HepG2 (cell line): ENCODE data around the gene TNFRSF6B. TPM values are rescaled to one million over a fixed set of nuclear protein-coding genes. Genes with fewer than 3 reads are reported as not detected.
A peak's percentile ranks its signal among the peaks of the same experiment; 100 is the strongest.

ENCODE experiments used
- E2F1 ChIP-seq: sonication (generic); formaldehyde crosslinking; IDR thresholded peaks from 2 replicates; pipeline ENCODE4 v1.5.0; 2020; ENCODE audit warnings: missing genetic modification reagents
- EEA1 ChIP-seq: sonication (generic); formaldehyde crosslinking; IDR thresholded peaks from 2 replicates; pipeline ENCODE4 v1.5.1; 2020; ENCODE audit warnings: mild to moderate bottlenecking, missing genetic modification reagents, borderline replicate concordance
- EED ChIP-seq: sonication (generic); formaldehyde crosslinking; IDR thresholded peaks from 2 replicates; pipeline ENCODE4 v1.5.0; 2020; ENCODE audit warnings: mild to moderate bottlenecking, missing genetic modification reagents
- ELF1 ChIP-seq: sonication (generic); formaldehyde crosslinking; IDR thresholded peaks from 2 replicates; pipeline ENCODE4 v1.4.0; 2020; ENCODE audit warnings: missing genetic modification reagents
- GLI4 ChIP-seq: sonication (generic); formaldehyde crosslinking; IDR thresholded peaks from 2 replicates; pipeline ENCODE4 v1.5.1; 2020; ENCODE audit warnings: missing genetic modification reagents, mild to moderate bottlenecking, moderate library complexity, borderline replicate concordance
- GZF1 ChIP-seq: sonication (generic); formaldehyde crosslinking; IDR thresholded peaks from 2 replicates; pipeline ENCODE4 v1.5.1; 2020; ENCODE audit warnings: mild to moderate bottlenecking, missing genetic modification reagents
- HNF4A ChIP-seq: sonication (generic); formaldehyde crosslinking; IDR thresholded peaks from 2 replicates; pipeline ENCODE4 v1.4.0; 2020; ENCODE audit warnings: missing genetic modification reagents
- LCORL ChIP-seq, 2 experiments: fragments of 450-650 bp in 1 of 2; sonication (generic) in 1 of 2; formaldehyde crosslinking in 1 of 2; IDR thresholded peaks; 2 replicates each; pipeline versions ENCODE4 v1.5.0 to v1.6.1; 2017 to 2020; ENCODE audit warnings: antibody characterized with exemption in 1 of 2, missing genetic modification reagents in 1 of 2
- MED1 ChIP-seq: sonication (generic); formaldehyde crosslinking; IDR thresholded peaks from 2 replicates; pipeline ENCODE4 v1.4.0; 2020; ENCODE audit warnings: missing genetic modification reagents
- MXD1 ChIP-seq: sonication (generic); formaldehyde crosslinking; IDR thresholded peaks from 2 replicates; pipeline ENCODE4 v1.4.0; 2020; ENCODE audit warnings: mild to moderate bottlenecking, missing genetic modification reagents
- NR2F6 ChIP-seq, 2 experiments: IDR thresholded peaks; 2 replicates each; pipeline ENCODE4 v1.6.1; 2016; ENCODE audit warnings: antibody characterized with exemption in 1 of 2, mild to moderate bottlenecking in 1 of 2
- SALL2 ChIP-seq: sonication (generic); formaldehyde crosslinking; IDR thresholded peaks from 2 replicates; pipeline ENCODE4 v1.8.1; 2023; ENCODE audit warnings: mild to moderate bottlenecking, missing genetic modification reagents, inconsistent platforms
- WIZ ChIP-seq: sonication (generic); formaldehyde crosslinking; IDR thresholded peaks from 2 replicates; pipeline ENCODE4 v1.5.1; 2020; ENCODE audit warnings: mild to moderate bottlenecking, missing genetic modification reagents
- ZBTB3 ChIP-seq: sonication (generic); formaldehyde crosslinking; IDR thresholded peaks from 2 replicates; pipeline ENCODE4 v1.4.0; 2020; ENCODE audit warnings: low read depth, mild to moderate bottlenecking, moderate library complexity, missing genetic modification reagents, borderline replicate concordance
- ZC3H13 ChIP-seq: sonication (generic); formaldehyde crosslinking; IDR thresholded peaks from 2 replicates; pipeline ENCODE4 v1.8.1; 2023; ENCODE audit warnings: mild to moderate bottlenecking, missing genetic modification reagents, moderate library complexity
- ZNF260 ChIP-seq: sonication (generic); formaldehyde crosslinking; IDR thresholded peaks from 2 replicates; pipeline ENCODE4 v1.4.0; 2020; ENCODE audit warnings: missing genetic modification reagents, low read depth, mild to moderate bottlenecking, borderline replicate concordance
- ZNF629 ChIP-seq: sonication (generic); formaldehyde crosslinking; conservative IDR thresholded peaks from 2 replicates; pipeline ENCODE4 v1.5.0; 2020; ENCODE audit warnings: missing genetic modification reagents
- ZNF749 ChIP-seq: sonication (generic); formaldehyde crosslinking; IDR thresholded peaks from 2 replicates; pipeline ENCODE4 v1.8.0; 2022; ENCODE audit warnings: mild to moderate bottlenecking, missing genetic modification reagents, moderate library complexity, borderline replicate concordance
- polyA plus RNA-seq, 8 experiments: library from polyadenylated mRNA; depleted of rRNA in 3 of 8; stranded (reverse) in 7 of 8; unstranded in 1 of 8; fragments of >200 nt; fragmentation: Illumina TruSeq in 4 of 8; extraction: Trizol in 4 of 8; gene quantifications; 2 replicates each; pipeline versions ENCODE4 v1.2.1 to v1.2.3, GENCODE V29; 2011 to 2016; ENCODE audit warnings: low read depth in 4 of 8, missing spikeins in 1 of 8, mixed read lengths in 1 of 8; ENCODE audit not compliant: insufficient read depth in 1 of 8
- total RNA-seq, 5 experiments: library from RNA; depleted of rRNA; stranded (reverse); fragments of >200 nt; fragmentation: Illumina TruSeq; extraction: Trizol; gene quantifications; 2 replicates each; pipeline ENCODE4 v1.2.3, GENCODE V29; 2016; ENCODE audit warnings: low read depth in 1 of 5
- TF ChIP-seq, protein P1 (sequence below): sonication (generic); formaldehyde crosslinking; IDR thresholded peaks from 2 replicates; pipeline ENCODE4 v1.9.0; 2022; ENCODE audit warnings: missing genetic modification reagents, mild to moderate bottlenecking, borderline replicate concordance
- TF ChIP-seq, protein P2 (sequence below): sonication (generic); formaldehyde crosslinking; IDR thresholded peaks from 2 replicates; pipeline ENCODE4 v1.4.0; 2020; ENCODE audit warnings: missing genetic modification reagents, borderline replicate concordance

TNFRSF6B gene
- total and polyA plus RNA-seq, 2 of the 13 experiments (the other 11 are each of a cell fraction or from before 2014, with no cell fraction given): 0.24 TPM; not detected in 1

DNA sequence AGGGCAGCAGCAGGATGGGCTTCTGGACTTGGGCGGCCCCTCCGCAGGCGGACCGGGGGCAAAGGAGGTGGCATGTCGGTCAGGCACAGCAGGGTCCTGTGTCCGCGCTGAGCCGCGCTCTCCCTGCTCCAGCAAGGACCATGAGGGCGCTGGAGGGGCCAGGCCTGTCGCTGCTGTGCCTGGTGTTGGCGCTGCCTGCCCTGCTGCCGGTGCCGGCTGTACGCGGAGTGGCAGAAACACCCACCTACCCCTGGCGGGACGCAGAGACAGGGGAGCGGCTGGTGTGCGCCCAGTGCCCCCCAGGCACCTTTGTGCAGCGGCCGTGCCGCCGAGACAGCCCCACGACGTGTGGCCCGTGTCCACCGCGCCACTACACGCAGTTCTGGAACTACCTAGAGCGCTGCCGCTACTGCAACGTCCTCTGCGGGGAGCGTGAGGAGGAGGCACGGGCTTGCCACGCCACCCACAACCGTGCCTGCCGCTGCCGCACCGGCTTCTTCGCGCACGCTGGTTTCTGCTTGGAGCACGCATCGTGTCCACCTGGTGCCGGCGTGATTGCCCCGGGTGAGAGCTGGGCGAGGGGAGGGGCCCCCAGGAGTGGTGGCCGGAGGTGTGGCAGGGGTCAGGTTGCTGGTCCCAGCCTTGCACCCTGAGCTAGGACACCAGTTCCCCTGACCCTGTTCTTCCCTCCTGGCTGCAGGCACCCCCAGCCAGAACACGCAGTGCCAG is at the start of gene TNFRSF6B (continued):
- TF ChIP-seq ELF1 (CRISPR knock-in tag) (peak; percentile 22; the same call in 1 of the 2 replicates), EEA1 (no peak), GLI4 (CRISPR knock-in tag) (no peak), NR2F6 (IDR thresholded peaks at IDR 0.05) (no peak), NR2F6 (CRISPR knock-in tag; IDR thresholded peaks at IDR 0.05) (peak; percentile 62; the same call in 1 of the 2 replicates), E2F1 (no peak), ZC3H13 (peak; percentile 91; the same call in 1 of the 2 replicates), MED1 (CRISPR knock-in tag) (0 out of 2 replicates have a peak, but pooled peaks have one; percentile 38), ZBTB3 (CRISPR knock-in tag) (no peak), LCORL (IDR thresholded peaks at IDR 0.05) (no peak), LCORL (CRISPR knock-in tag; IDR thresholded peaks at IDR 0.05) (0 out of 2 replicates have a peak, but pooled peaks have one; percentile 53), SALL2 (peak; percentile 69; the same call in 1 of the 2 replicates), ZNF749 (CRISPR knock-in tag) (peak; percentile 1), ZNF260 (CRISPR knock-in tag) (peak; percentile 47; the same call in 1 of the 2 replicates), ZNF629 (CRISPR knock-in tag) (peak; percentile 23; the same call in 1 of the 2 replicates), MXD1 (CRISPR knock-in tag) (peak; percentile 83), HNF4A (peak; percentile 40; the same call in 1 of the 2 replicates), EED (CRISPR knock-in tag) (peak; percentile 59; the same call in 1 of the 2 replicates), WIZ (CRISPR knock-in tag) (peak; percentile 76), GZF1 (CRISPR knock-in tag) (peak; percentile 76; the same call in 1 of the 2 replicates)
- TF ChIP-seq, protein P1, sequence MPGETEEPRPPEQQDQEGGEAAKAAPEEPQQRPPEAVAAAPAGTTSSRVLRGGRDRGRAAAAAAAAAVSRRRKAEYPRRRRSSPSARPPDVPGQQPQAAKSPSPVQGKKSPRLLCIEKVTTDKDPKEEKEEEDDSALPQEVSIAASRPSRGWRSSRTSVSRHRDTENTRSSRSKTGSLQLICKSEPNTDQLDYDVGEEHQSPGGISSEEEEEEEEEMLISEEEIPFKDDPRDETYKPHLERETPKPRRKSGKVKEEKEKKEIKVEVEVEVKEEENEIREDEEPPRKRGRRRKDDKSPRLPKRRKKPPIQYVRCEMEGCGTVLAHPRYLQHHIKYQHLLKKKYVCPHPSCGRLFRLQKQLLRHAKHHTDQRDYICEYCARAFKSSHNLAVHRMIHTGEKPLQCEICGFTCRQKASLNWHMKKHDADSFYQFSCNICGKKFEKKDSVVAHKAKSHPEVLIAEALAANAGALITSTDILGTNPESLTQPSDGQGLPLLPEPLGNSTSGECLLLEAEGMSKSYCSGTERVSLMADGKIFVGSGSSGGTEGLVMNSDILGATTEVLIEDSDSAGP (CRISPR knock-in tag): peak; percentile 66
- TF ChIP-seq, protein P2, sequence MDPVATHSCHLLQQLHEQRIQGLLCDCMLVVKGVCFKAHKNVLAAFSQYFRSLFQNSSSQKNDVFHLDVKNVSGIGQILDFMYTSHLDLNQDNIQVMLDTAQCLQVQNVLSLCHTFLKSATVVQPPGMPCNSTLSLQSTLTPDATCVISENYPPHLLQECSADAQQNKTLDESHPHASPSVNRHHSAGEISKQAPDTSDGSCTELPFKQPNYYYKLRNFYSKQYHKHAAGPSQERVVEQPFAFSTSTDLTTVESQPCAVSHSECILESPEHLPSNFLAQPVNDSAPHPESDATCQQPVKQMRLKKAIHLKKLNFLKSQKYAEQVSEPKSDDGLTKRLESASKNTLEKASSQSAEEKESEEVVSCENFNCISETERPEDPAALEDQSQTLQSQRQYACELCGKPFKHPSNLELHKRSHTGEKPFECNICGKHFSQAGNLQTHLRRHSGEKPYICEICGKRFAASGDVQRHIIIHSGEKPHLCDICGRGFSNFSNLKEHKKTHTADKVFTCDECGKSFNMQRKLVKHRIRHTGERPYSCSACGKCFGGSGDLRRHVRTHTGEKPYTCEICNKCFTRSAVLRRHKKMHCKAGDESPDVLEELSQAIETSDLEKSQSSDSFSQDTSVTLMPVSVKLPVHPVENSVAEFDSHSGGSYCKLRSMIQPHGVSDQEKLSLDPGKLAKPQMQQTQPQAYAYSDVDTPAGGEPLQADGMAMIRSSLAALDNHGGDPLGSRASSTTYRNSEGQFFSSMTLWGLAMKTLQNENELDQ (CRISPR knock-in tag): no peak
